ENCODE measurements around the gene MYO15B. TPM values are rescaled to one million over a fixed set of nuclear protein-coding genes. Genes with fewer than 3 reads are reported as not detected.

Gene MYO15B
- total RNA-seq, 1 donor from 2014 or later = 1.6 TPM

DNA sequence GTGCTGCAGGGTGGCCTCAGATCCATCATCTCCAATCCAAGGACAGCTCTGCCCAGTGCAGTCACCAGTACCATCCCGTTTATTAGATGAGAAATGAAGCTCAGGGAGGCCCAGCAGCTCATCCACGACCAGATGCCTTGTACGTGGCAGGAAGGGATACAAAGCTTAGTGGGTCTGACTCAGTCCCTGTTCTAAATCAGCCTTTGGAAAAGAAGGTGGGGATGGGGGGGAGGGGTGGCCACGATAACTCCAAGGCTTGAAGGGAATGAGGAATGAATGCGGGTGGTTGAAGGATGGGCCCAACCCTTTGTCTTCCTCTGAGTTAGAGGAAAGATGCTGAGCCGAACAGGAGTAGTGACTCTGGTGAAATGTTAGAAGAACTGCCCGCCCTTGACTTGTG is 36.3 kb upstream of the MYO15B start:
- TF ChIP-seq, protein P1, sequence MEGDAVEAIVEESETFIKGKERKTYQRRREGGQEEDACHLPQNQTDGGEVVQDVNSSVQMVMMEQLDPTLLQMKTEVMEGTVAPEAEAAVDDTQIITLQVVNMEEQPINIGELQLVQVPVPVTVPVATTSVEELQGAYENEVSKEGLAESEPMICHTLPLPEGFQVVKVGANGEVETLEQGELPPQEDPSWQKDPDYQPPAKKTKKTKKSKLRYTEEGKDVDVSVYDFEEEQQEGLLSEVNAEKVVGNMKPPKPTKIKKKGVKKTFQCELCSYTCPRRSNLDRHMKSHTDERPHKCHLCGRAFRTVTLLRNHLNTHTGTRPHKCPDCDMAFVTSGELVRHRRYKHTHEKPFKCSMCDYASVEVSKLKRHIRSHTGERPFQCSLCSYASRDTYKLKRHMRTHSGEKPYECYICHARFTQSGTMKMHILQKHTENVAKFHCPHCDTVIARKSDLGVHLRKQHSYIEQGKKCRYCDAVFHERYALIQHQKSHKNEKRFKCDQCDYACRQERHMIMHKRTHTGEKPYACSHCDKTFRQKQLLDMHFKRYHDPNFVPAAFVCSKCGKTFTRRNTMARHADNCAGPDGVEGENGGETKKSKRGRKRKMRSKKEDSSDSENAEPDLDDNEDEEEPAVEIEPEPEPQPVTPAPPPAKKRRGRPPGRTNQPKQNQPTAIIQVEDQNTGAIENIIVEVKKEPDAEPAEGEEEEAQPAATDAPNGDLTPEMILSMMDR (IDR thresholded peaks at IDR 0.05; ENCODE audit: insufficient read depth, low read length, severe bottlenecking) = no peak
- no peaks in the 10 kb centered on the region for H3K36me3 ChIP-seq (ENCODE audit: control insufficient read depth, insufficient read depth, low read length)
- H3K27me3 ChIP-seq (ENCODE audit: control insufficient read depth, insufficient read depth, low read length) = no peaks in the 10 kb centered on the region
- H3K4me3 ChIP-seq (ENCODE audit: low read depth, low read length) = no peak overlapping the region
- FAIRE-seq = peak; percentile 47
- DNase-seq (ENCODE audit: low read depth) = no peak

DNA sequence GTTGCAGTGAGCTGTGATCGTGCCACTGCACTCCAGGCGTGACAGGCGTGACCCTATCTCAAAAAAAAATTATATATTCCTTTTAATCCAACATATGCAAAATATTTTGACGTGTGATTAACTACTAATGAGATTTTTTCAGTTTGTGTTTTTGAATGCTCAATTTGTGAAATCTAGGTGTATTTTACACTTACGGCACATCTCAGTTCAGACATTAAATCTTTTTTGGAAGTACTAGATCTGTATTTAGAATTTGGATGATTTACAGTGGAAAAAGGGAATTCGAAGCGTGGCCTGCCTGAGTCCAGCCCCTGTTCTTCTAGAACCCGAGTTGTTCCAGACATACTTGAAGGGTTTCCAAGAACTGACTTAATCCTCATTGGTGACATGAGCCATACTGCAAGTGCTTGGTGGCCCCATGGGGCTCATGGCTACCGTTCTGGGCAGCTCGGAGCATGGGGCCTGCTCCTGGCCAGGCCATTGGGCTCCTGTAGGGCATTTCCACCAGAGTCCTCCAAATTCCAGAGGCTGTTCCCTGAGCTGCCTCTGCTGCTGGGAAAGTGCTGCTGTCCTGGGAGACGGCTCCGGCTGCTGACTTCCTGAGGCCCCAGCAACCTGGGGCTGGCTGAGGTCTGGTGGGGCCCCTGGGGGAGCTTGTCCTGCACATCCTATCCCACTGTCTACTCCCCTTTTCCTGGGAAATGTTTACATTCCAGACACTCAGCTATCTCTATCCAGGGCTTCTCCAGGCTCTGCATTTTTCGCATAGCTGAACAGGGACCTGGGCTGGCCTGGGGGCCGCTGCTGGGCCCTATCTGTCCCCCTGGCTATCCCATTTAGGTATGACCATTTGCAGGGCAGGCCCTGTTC is 34.9 kb upstream of the MYO15B start:
- FAIRE-seq = no peak
- H3K4me3 ChIP-seq (ENCODE audit: low read depth, low read length) = no peak overlapping the region
- TF ChIP-seq, protein P1 (IDR thresholded peaks at IDR 0.05; ENCODE audit: insufficient read depth, low read length, severe bottlenecking) = no peak
- H3K36me3 ChIP-seq (ENCODE audit: control insufficient read depth, insufficient read depth, low read length) = no peaks in the 10 kb centered on the region
- no peak for DNase-seq (ENCODE audit: low read depth)
- H3K27me3 ChIP-seq (ENCODE audit: control insufficient read depth, insufficient read depth, low read length) = no peaks in the 10 kb centered on the region

DNA sequence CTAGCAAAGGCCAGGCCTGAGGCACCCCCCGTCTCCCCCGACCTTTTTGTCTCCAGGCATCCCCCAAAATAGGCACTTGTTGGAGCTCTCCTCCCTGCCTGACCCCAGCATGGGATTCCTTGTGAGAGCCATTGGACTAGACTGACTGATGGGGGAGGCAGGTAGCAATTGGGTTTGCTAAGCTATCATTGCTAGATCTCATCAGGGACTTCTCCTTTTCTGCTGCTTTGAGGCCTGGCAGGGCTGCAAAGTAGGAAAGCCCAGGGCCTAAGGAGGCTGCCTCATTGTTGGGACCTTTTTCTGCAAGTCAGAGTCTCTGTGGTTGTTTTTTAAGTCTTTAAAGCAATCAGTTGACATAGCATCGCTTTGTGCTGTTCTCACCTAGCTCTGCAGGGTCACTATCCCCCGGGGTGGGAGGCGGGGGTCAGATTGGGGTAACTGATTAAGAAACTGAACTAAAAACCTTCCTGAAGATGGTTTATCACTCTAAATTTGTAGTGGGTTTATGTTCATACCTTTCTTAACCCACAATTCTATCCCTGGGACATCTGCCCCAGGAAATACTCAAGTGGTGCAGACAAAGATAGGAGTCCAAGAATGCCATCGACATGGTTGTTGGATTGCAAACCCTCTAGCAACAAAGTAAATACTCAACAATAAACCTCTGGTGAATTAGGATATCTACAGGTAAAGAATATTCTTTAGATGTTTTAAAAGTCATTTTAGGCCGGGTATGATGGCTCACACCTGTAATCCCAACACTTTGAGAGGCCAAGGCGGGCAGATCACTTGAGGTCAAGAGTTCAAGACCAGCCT is 34.1 kb upstream of the MYO15B start:
- H3K4me3 ChIP-seq (ENCODE audit: low read depth, low read length) = no peak overlapping the region
- TF ChIP-seq, protein P1 (IDR thresholded peaks at IDR 0.05; ENCODE audit: insufficient read depth, low read length, severe bottlenecking) = no peak
- FAIRE-seq (no peak), DNase-seq (ENCODE audit: low read depth) (no peak)
- no peaks in the 10 kb centered on the region for H3K27me3 ChIP-seq (ENCODE audit: control insufficient read depth, insufficient read depth, low read length)
- peaks cover 1% of the 10 kb centered on the region for H3K36me3 ChIP-seq (ENCODE audit: control insufficient read depth, insufficient read depth, low read length)

DNA sequence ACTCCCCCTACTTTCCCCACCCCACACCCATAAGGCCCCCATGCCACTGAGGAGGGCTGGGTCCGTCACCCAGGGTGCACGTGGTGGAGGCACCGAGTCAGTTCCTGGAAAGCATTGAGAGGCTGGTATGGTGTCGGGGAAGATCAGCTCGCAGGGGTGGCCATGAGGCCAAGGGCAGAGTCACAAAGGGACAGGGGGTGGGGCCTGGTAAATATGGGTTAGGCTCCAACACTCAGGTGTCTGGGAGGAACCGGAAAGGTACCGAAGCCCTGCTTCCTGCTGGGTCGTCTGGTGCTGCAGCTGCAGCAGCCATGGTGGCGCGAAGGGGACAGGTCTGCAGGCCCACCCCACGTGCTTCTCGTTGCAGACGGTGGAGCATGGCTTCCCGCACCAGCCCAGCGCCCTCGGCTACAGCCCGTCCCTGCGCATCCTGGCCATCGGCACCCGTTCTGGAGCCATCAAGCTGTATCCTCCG is 31.9 kb upstream of the MYO15B start:
- Histone ChIP-seq H3K27me3 (ENCODE audit: control insufficient read depth, insufficient read depth, low read length) (no peaks in the 10 kb centered on the region), H3K4me3 (ENCODE audit: low read depth, low read length) (no peak overlapping the region), H3K36me3 (ENCODE audit: control insufficient read depth, insufficient read depth, low read length) (peaks cover 4% of the 10 kb centered on the region)
- FAIRE-seq (no peak), DNase-seq (ENCODE audit: low read depth) (no peak)
- TF ChIP-seq, protein P1 (IDR thresholded peaks at IDR 0.05; ENCODE audit: insufficient read depth, low read length, severe bottlenecking) = no peak

GRCh38 chr17:75557075-75557851 is 30.3 kb upstream of the MYO15B start:
- no peaks in the 10 kb centered on the region for H3K27me3 ChIP-seq (ENCODE audit: control insufficient read depth, insufficient read depth, low read length)
- FAIRE-seq = no peak
- TF ChIP-seq, protein P1 (IDR thresholded peaks at IDR 0.05; ENCODE audit: insufficient read depth, low read length, severe bottlenecking) = no peak
- peaks cover 4% of the 10 kb centered on the region for H3K36me3 ChIP-seq (ENCODE audit: control insufficient read depth, insufficient read depth, low read length)
- H3K4me3 ChIP-seq (ENCODE audit: low read depth, low read length) = no peak overlapping the region
- peak; percentile 4 for DNase-seq (ENCODE audit: low read depth)
